HL-60/S4 treated with retinoic acid at 250 ng/mL for 4 days and 3 days (cell line): Measurements from ENCODE around the gene PODXL2.

Experiments
- in situ Hi-C: fragments of 300-500 bp; cut with MboI; formaldehyde crosslinking; loops from 2 replicates; pipeline ENCODE4 v1.7.0; 2022; ENCODE audit warnings: low sequenced_read_pairs

The PODXL2 gene

GRCh38 chr3:127629467-127630403 lies 750 bp downstream of the PODXL2 start:
- in situ Hi-C loops, result no loop called here

- in situ Hi-C loops, result no loop called here
Observed at GRCh38 chr3:127630811-127631714, 2.1 kb downstream of the PODXL2 start.

- in situ Hi-C loops, result no loop called here
Observed at GRCh38 chr3:127632035-127632820, 3.2 kb downstream of the PODXL2 start.

GRCh38 chr3:127634653-127635052 lies 5.7 kb downstream of the PODXL2 start:
- in situ Hi-C loops, result no loop called here

- in situ Hi-C loops, result no loop called here
Observed at GRCh38 chr3:127637546-127637945, 8.6 kb downstream of the PODXL2 start.

- in situ Hi-C loops, result no loop called here
Observed at GRCh38 chr3:127637971-127638370, 9.0 kb downstream of the PODXL2 start.

GRCh38 chr3:127639173-127640041 lies 10.4 kb downstream of the PODXL2 start:
- in situ Hi-C loops, result no loop called here

- in situ Hi-C loops, result no loop called here
Observed at GRCh38 chr3:127640042-127640355, 11.0 kb downstream of the PODXL2 start.

- in situ Hi-C loops, result no loop called here
Observed at GRCh38 chr3:127644641-127645370, 15.8 kb downstream of the PODXL2 start.

GRCh38 chr3:127645371-127646015 lies 16.5 kb downstream of the PODXL2 start:
- in situ Hi-C loops, result no loop called here

- in situ Hi-C loops, result no loop called here
Observed at GRCh38 chr3:127646501-127647046, 17.6 kb downstream of the PODXL2 start.

GRCh38 chr3:127647166-127647844 lies 18.3 kb downstream of the PODXL2 start:
- in situ Hi-C loops, result no loop called here

GRCh38 chr3:127647845-127648204 lies 18.8 kb downstream of the PODXL2 start:
- in situ Hi-C loops, result no loop called here

- in situ Hi-C loops, result no loop called here
Observed at GRCh38 chr3:127650236-127650635, 21.3 kb downstream of the PODXL2 start.

- in situ Hi-C loops, result no loop called here
Observed at GRCh38 chr3:127651516-127652172, 22.7 kb downstream of the PODXL2 start.

- in situ Hi-C loops, result no loop called here
Observed at GRCh38 chr3:127652246-127652995, 23.4 kb downstream of the PODXL2 start.

- in situ Hi-C loops, result no loop called here
Observed at GRCh38 chr3:127654374-127654773, 25.4 kb downstream of the PODXL2 start.
